IPS DF 6.9 (cell line): ENCODE data around the gene DHX15.

Experiments
- DNase-seq: peaks from one replicate; pipeline ENCODE4 v3.0.0-alpha.2; 2013; ENCODE audit warnings: low read depth, low spot score
- H3K27ac ChIP-seq: one replicate; pipeline ENCODE4 v1.5.1; 2013; ENCODE audit warnings: low read length, control low read depth
- H3K27me3 ChIP-seq: 2 replicates; pipeline ENCODE4 v1.6.1; 2013; ENCODE audit warnings: mild to moderate bottlenecking, low read length; ENCODE audit not compliant: control insufficient read depth, insufficient read depth
- H3K36me3 ChIP-seq: 2 replicates; pipeline ENCODE4 v1.6.1; 2013; ENCODE audit warnings: low read length; ENCODE audit not compliant: control insufficient read depth, insufficient read depth
- H3K4me1 ChIP-seq: 2 replicates; pipeline ENCODE4 v1.6.1; 2013; ENCODE audit warnings: low read length; ENCODE audit not compliant: control insufficient read depth, insufficient read depth
- H3K4me3 ChIP-seq: 2 replicates; pipeline ENCODE4 v1.5.1; 2013; ENCODE audit warnings: mild to moderate bottlenecking, low read length
- H3K9me3 ChIP-seq: 2 replicates; pipeline ENCODE4 v1.6.1; 2013; ENCODE audit warnings: low read length, inconsistent platforms; ENCODE audit not compliant: control insufficient read depth, insufficient read depth
- WGBS: extraction: QIAGEN DNeasy Blood & Tissue Kit; methylation state at CpG from one replicate; pipeline ENCODE4 v1.1.7; 2013; ENCODE audit warnings: mixed read lengths, missing lambda C conversion rate; ENCODE audit not compliant: insufficient read length, insufficient coverage; 5-methylcytosine and 5-hydroxymethylcytosine counted together

The DHX15 gene

DNA sequence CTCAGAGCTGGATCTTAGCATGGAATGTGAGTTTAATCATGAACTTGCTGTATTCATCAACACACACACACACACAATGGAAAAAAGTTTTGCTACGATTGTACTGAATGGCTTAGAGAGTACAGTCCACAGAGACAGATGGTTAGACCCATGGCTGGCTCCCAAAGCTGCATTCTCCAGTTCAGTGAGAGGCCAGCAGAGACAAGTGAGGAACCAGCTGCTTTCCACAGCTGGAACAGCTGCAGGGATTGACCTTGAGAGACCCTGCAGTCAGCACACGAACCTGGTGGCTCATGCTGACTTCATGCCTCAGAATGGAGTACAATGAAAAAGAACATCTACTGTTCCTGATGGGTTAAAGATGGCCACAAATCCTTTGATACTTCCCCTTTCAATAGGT is 94.5 kb downstream of the DHX15 start:
- Histone ChIP-seq H3K9me3 (no peaks in the 10 kb centered on the region), H3K27me3 (no peaks in the 10 kb centered on the region), H3K4me3 (no peak overlapping the region), H3K27ac (no peak overlapping the region), H3K36me3 (no peaks in the 10 kb centered on the region), H3K4me1 (no peaks in the 10 kb centered on the region)
- DNase-seq: no peak
- no CpG with 5 or more reads among the region's 2 CpGs for WGBS

DNA sequence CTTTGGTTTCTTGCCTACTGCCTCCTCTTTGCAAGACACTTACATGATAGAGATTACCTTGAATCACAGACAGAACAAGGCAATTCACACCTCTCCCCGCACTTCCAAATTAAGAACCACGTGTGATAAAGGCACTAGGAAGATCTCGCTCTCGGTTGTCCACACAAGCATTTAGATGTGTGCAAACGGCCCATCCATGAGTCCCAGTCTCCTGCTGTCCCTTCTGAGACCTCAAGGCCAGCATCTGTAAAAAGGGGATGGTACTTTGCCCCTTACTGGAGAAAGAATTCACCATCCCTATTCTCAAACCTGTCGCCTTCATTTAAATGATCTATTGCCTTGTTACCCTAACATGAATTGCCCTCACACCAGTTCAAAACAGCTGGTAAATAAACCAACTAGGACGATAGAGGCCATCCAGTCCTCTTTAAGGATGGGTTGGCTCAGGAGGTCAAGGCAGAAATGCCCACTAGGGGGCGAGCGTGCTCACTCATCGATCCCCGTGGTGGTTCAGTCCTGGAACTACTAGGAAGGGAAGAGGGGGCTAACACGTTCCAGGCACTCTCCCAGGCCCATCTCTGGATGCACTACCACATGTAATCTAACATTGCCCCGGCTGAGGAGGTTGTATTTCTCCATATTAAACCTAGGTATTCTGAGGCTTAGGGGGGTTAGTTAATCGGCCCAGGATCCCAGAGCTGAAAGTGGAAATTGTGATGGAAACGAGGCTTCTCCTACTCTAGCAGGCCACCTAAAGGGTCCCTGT is 95.8 kb downstream of the DHX15 start:
- Histone ChIP-seq H3K4me1 (no peaks in the 10 kb centered on the region), H3K27me3 (no peaks in the 10 kb centered on the region), H3K36me3 (no peaks in the 10 kb centered on the region), H3K9me3 (no peaks in the 10 kb centered on the region), H3K4me3 (no peak overlapping the region), H3K27ac (no peak overlapping the region)
- WGBS: no CpG with 5 or more reads among the region's 15 CpGs
- DNase-seq: no peak

DNA sequence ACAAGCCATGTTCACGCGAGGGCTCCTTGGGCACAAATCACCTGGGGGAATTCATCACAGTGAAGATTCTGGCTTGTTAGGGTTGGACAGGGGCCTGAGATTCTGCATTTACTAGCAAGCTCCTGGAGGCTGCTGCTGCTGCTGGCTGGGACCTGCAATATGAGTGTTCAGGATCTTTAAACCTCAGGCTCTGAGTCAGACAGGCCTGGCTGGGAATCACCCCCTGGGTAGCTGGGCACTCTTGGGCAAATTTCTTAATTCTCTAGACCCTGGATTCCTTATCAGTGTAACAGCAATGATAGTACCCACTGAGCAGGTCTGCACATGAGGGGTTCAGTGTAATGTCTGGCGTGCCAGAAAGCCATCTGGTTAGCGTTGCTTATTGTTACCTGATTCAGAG is 101.5 kb downstream of the DHX15 start:
- WGBS: no CpG with 5 or more reads among the region's 4 CpGs
- Histone ChIP-seq H3K4me1 (no peaks in the 10 kb centered on the region), H3K27ac (no peak overlapping the region), H3K36me3 (no peaks in the 10 kb centered on the region), H3K27me3 (no peaks in the 10 kb centered on the region), H3K9me3 (no peaks in the 10 kb centered on the region), H3K4me3 (no peak overlapping the region)
- no peak for DNase-seq

DNA sequence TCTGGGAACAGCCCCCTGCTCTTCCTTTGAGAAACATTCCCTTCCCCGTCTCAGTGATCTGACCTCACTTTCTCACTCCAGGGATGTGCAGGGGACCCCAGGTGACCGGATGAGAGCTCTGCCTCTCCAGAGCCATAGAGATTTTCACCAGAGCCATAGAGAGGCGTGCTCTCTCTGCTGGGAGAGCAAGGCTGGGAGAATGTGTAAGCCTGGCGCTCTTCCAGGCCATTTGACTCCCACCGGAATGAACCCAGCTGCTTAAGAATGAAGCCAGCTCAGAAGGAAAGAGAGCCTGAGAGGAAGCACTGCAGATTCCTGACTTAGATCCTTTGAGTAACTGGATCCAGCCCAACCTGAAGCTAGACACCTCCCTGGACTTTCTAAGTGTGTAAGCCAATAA is 106.4 kb downstream of the DHX15 start:
- H3K27ac ChIP-seq: no peak overlapping the region
- H3K9me3 ChIP-seq: no peaks in the 10 kb centered on the region
- H3K27me3 ChIP-seq: no peaks in the 10 kb centered on the region
- H3K36me3 ChIP-seq: no peaks in the 10 kb centered on the region
- DNase-seq: no peak
- WGBS: no CpG with 5 or more reads among the region's 5 CpGs
- H3K4me3 ChIP-seq: no peak overlapping the region
- H3K4me1 ChIP-seq: no peaks in the 10 kb centered on the region; the same call in 1 of the 2 replicates
